Small intestine (tissue), 7 donors: Measurements from ENCODE around the gene HEG1. TPM values are rescaled to one million over a fixed set of nuclear protein-coding genes. Genes with fewer than 3 reads are reported as not detected.

Source experiments
- DNase-seq, 2 donors: peaks; one replicate each; pipeline versions ENCODE4 v3.0.0 to v3.0.0-alpha.2; 2013
- FAIRE-seq: peaks from 2 replicates; lab custom pipeline; 2012; peaks lifted over from hg19 to GRCh38; lab: Jason Lieb, UNC
- H3K27ac ChIP-seq, 3 donors: one replicate each; pipeline ENCODE4 v1.5.1; 2013; ENCODE audit warnings: low read length in 2 of 3, mild to moderate bottlenecking in 2 of 3, control low read depth in 1 of 3, inconsistent platforms in 1 of 3, low read depth in 1 of 3, moderate library complexity in 1 of 3
- H3K27me3 ChIP-seq, 3 donors: one replicate each; pipeline ENCODE4 v1.6.1; 2013; ENCODE audit warnings: low read length in 3 of 3, inconsistent platforms in 1 of 3; ENCODE audit not compliant: control insufficient read depth in 3 of 3, insufficient read depth in 3 of 3
- H3K36me3 ChIP-seq, 3 donors: one replicate each; pipeline ENCODE4 v1.6.1; 2013; ENCODE audit warnings: low read length in 3 of 3, inconsistent platforms in 1 of 3, low read depth in 1 of 3, mild to moderate bottlenecking in 1 of 3, moderate library complexity in 1 of 3; ENCODE audit not compliant: control insufficient read depth in 3 of 3, insufficient read depth in 2 of 3
- H3K4me1 ChIP-seq, 3 donors: one replicate each; pipeline ENCODE4 v1.6.1; 2013; ENCODE audit warnings: low read length in 2 of 3, inconsistent platforms in 1 of 3, low read depth in 1 of 3, mild to moderate bottlenecking in 1 of 3, moderate library complexity in 1 of 3; ENCODE audit not compliant: control insufficient read depth in 3 of 3, insufficient read depth in 2 of 3
- H3K4me3 ChIP-seq, 3 donors: one replicate each; pipeline ENCODE4 v1.5.1; 2013; ENCODE audit warnings: low read length in 3 of 3, control low read depth in 1 of 3, inconsistent platforms in 1 of 3, low read depth in 1 of 3, mild to moderate bottlenecking in 1 of 3, moderate library complexity in 1 of 3
- H3K9me3 ChIP-seq, 2 donors: one replicate each; pipeline ENCODE4 v1.6.1; 2013; ENCODE audit warnings: low read depth in 1 of 2, low read length in 1 of 2; ENCODE audit not compliant: control insufficient read depth in 2 of 2, insufficient read depth in 1 of 2
- WGBS, 3 donors: extraction: QIAGEN DNeasy Blood & Tissue Kit; methylation state at CpG; one replicate each; pipeline ENCODE4 v1.1.7; 2013; 5-methylcytosine and 5-hydroxymethylcytosine counted together
- polyA plus RNA-seq, 4 donors: library from polyadenylated mRNA; stranded (reverse) in 3 of 4; unstranded in 1 of 4; fragments of 200-250 nt in 3 of 4; fragments of 120-200 nt in 1 of 4; gene quantifications; one replicate each; pipeline versions ENCODE4 v1.2.1 to v1.2.3, GENCODE V29; 2013
- donor health status: healthy with polysubstance abuse.
- donor health status: control.
- donor health status: control.
- donor health status: Bipolar disorder and iron deficiency.
- donor health status: healthy.

HEG1 gene
- polyA plus RNA-seq, 4 donors: 0.27 to 16.6 (median 5.5) TPM

- Histone ChIP-seq H3K27me3 (no peaks in the 10 kb centered on the region), H3K9me3 (no peaks in the 10 kb centered on the region), H3K36me3 (peaks cover 0 to 16% (median 0%) of the 10 kb centered on the region in 3 donors), H3K27ac (no peak overlapping the region), H3K4me3 (no peak overlapping the region), H3K4me1 (no peaks in the 10 kb centered on the region)
- no peak for FAIRE-seq
- WGBS, 3 donors: 75 to 91% (median 77%) methylated on average over 1 of the region's 1 CpG
- no peak for DNase-seq
Measured at GRCh38 chr3:125076464-125076863, 20.7 kb upstream of the HEG1 start.

- Histone ChIP-seq H3K36me3 (peaks cover 0 to 16% (median 0%) of the 10 kb centered on the region in 3 donors), H3K4me1 (no peaks in the 10 kb centered on the region), H3K27me3 (no peaks in the 10 kb centered on the region), H3K27ac (no peak overlapping the region), H3K9me3 (no peaks in the 10 kb centered on the region), H3K4me3 (no peak overlapping the region)
- FAIRE-seq (no peak), DNase-seq (no peak)
- 58 to 64% (median 64%) methylated on average over 3 of the region's 3 CpGs for WGBS, 3 donors
Measured at GRCh38 chr3:125075738-125076137, 19.9 kb upstream of the HEG1 start.

- Histone ChIP-seq H3K36me3 (peaks cover 0 to 8% (median 0%) of the 10 kb centered on the region in 3 donors), H3K27ac (no peak overlapping the region), H3K4me3 (no peak overlapping the region), H3K9me3 (no peaks in the 10 kb centered on the region), H3K4me1 (no peaks in the 10 kb centered on the region), H3K27me3 (no peaks in the 10 kb centered on the region)
- WGBS, 3 donors: 87 to 93% (median 91%) methylated on average over 7 of the region's 7 CpGs
- DNase-seq: no peak
- FAIRE-seq: no peak
Measured at GRCh38 chr3:125073390-125073905, 17.7 kb upstream of the HEG1 start.

DNA sequence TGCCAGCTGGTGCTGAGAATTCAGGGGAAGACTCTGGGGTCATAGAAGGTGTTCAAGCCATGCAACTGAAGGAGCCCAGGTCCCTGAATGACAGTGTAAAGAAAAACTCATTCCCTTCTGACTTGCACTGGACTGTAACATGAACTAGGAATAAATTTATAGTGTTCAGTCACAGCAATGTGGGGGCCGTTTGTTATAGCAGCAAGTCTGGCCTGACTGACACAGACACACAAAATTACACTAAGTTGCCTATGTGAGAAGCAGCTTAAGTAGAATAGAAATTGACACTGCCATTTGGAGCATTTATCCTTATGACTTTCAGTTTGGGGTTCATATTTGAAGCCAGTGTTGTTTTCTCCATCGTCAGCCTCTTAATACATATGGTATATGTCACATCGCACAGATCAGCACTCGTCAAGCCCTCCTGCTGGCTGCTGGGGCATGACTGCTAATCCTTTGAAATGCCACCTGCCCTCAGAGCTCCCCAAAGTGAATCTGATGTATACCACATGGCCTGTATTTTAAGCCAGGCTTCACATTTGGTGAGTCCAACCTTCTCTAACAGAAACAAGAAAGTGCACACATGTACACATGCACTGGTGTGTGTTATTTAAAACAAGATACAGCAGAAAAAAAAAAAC is 17.1 kb upstream of the HEG1 start:
- no peaks in the 10 kb centered on the region for H3K9me3 ChIP-seq
- FAIRE-seq (no peak), DNase-seq (no peak)
- H3K36me3 ChIP-seq: peaks cover 0 to 7% (median 0%) of the 10 kb centered on the region in 3 donors
- H3K4me1 ChIP-seq: no peaks in the 10 kb centered on the region
- H3K4me3 ChIP-seq: no peak overlapping the region
- H3K27ac ChIP-seq: no peak overlapping the region
- no peaks in the 10 kb centered on the region for H3K27me3 ChIP-seq
- WGBS, 3 donors: 89 to 97% (median 94%) methylated on average over 4 of the region's 4 CpGs

DNA sequence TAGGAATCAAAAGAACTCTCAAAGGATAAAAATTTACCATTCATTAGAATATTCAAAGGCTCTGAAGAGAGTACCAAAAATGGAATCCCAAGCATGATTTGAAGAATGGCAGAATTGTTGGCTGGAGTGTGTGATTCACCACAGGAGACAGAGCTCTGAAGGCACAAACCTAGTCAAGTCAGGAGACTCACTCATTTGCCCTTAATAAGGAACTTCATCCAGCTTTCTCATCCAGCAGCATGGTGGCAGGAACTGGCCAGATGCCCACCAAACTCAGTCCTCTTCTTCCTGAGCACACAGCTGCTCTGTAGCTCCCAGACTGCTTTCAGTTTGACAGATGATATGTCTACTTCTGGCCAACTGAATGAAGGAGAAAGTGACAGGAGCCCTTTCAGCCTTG is 16.5 kb upstream of the HEG1 start:
- no peak for FAIRE-seq

GRCh38 chr3:125069968-125070745 is 14.4 kb upstream of the HEG1 start:
- Histone ChIP-seq H3K36me3 (peaks cover 0 to 4% (median 0%) of the 10 kb centered on the region in 3 donors), H3K9me3 (no peaks in the 10 kb centered on the region), H3K27me3 (no peaks in the 10 kb centered on the region), H3K4me1 (no peaks in the 10 kb centered on the region), H3K27ac (no peak overlapping the region), H3K4me3 (no peak overlapping the region)
- DNase-seq (no peak), FAIRE-seq (no peak)
- WGBS, 3 donors: 96 to 99% (median 96%) methylated on average over 7 of the region's 7 CpGs

More for the DNA sequence above, 16.5 kb upstream of the HEG1 start:
- Histone ChIP-seq H3K4me3 (no peak overlapping the region), H3K27ac (no peak overlapping the region), H3K36me3 (peaks cover 0 to 4% (median 0%) of the 10 kb centered on the region in 3 donors), H3K9me3 (no peaks in the 10 kb centered on the region), H3K4me1 (no peaks in the 10 kb centered on the region), H3K27me3 (no peaks in the 10 kb centered on the region)
- no peak for DNase-seq

DNA sequence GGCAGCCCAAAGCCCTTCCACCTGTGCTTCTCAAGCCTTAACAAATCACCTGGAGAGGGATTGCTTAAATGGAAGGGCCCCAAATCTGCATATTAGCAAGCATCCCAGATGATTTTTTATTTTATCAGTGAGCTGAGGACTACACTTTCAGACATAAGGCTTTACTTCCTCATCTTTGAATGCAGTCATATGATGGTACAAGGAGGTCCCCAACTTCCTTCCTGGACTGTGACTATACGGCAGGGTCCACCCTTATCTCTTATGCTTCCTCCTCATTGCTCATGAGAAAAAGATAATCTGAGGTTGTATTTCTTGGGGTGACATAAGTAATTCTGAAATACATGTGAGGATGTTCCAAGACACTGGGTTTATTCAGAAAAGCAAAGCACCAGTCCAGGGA is 13.7 kb upstream of the HEG1 start:
- Histone ChIP-seq H3K27me3 (no peaks in the 10 kb centered on the region), H3K27ac (no peak overlapping the region), H3K4me3 (no peak overlapping the region), H3K9me3 (no peaks in the 10 kb centered on the region), H3K36me3 (no peaks in the 10 kb centered on the region), H3K4me1 (no peaks in the 10 kb centered on the region)
- WGBS, 3 donors: 9 to 33% (median 29%) methylated on average over 1 of the region's 1 CpG
- no peak for FAIRE-seq
- DNase-seq: no peak

- DNase-seq (no peak), FAIRE-seq (no peak)
- WGBS, 3 donors: 79 to 89% (median 79%) methylated on average over 4 of the region's 4 CpGs
- Histone ChIP-seq H3K4me1 (no peaks in the 10 kb centered on the region), H3K27me3 (peaks cover 0 to 3% (median 0%) of the 10 kb centered on the region in 3 donors), H3K4me3 (no peak overlapping the region), H3K36me3 (no peaks in the 10 kb centered on the region), H3K9me3 (peaks cover 0 to 4% of the 10 kb centered on the region in 2 donors), H3K27ac (no peak overlapping the region)
Measured at GRCh38 chr3:125068265-125068664, 12.5 kb upstream of the HEG1 start.
